Psoas muscle (tissue), 8 donors: ENCODE results near the gene ARHGEF16. TPM values are rescaled to one million over a fixed set of nuclear protein-coding genes. Genes with fewer than 3 reads are reported as not detected.

Experiments used
- ATAC-seq, 4 donors: fragments of 200-7000 bp; cut with Tn5 transposase; one replicate each; pipeline ENCODE4 v1.9.1; 2020; ENCODE audit warnings: moderate library complexity in 3 of 4, mild to moderate bottlenecking in 2 of 4
- DNase-seq, 2 donors: peaks; one replicate each; pipeline ENCODE4 v3.0.0-alpha.2; 2020
- H3K27ac ChIP-seq: fragments of 200-600 bp; one replicate; pipeline ENCODE4 v1.8.0; 2022
- H3K27me3 ChIP-seq, 3 donors: fragments of 200-600 bp in 1 of 3; one replicate each; pipeline versions ENCODE4 v1.6.1 to v1.8.0; 2013 to 2022; ENCODE audit warnings: low read length in 2 of 3, mild to moderate bottlenecking in 2 of 3, moderate library complexity in 1 of 3; ENCODE audit not compliant: insufficient read depth in 3 of 3
- H3K36me3 ChIP-seq, 2 donors: fragments of 200-600 bp in 1 of 2; one replicate each; pipeline versions ENCODE4 v1.6.1 to v1.8.0; 2013 to 2022; ENCODE audit warnings: low read depth in 1 of 2, mild to moderate bottlenecking in 1 of 2, moderate library complexity in 1 of 2; ENCODE audit not compliant: insufficient read depth in 1 of 2
- H3K4me1 ChIP-seq: fragments of 200-600 bp; one replicate; pipeline ENCODE4 v1.8.0; 2022
- H3K4me3 ChIP-seq: fragments of 200-600 bp; one replicate; pipeline ENCODE4 v1.8.0; 2022; ENCODE audit warnings: mild to moderate bottlenecking
- H3K9me3 ChIP-seq: fragments of 200-600 bp; one replicate; pipeline ENCODE4 v1.8.0; 2022
- CTCF ChIP-seq: fragments of 200-600 bp; IDR thresholded peaks from one replicate; pipeline ENCODE4 v1.8.0; 2022; ENCODE audit warnings: antibody characterized with exemption
- WGBS, 3 donors: extraction: QIAGEN DNeasy Blood & Tissue Kit; methylation state at CpG; one replicate each; pipeline versions ENCODE4 v1.1.6 to v1.1.7; 2013; 5-methylcytosine and 5-hydroxymethylcytosine counted together
- intact Hi-C, 2 donors: fragments of 100-400 bp; cut with DNase I; formaldehyde crosslinking; loops; one replicate each; pipeline versions ENCODE4 v1.11.0 to v1.14.2; 2022
- polyA plus RNA-seq, 3 donors: library from polyadenylated mRNA; stranded (reverse); fragments of 200-250 nt; gene quantifications; one replicate each; pipeline ENCODE4 v1.2.3, GENCODE V29; 2013
- total RNA-seq, 4 donors: library from RNA; stranded (reverse); fragmentation: NEBNext Ultra II Directional in 2 of 4; extraction: Animal tissue kit (Norgen Biotek cat#: 25700) in 2 of 4; gene quantifications; one replicate each; pipeline versions ENCODE4 v1.2.1 to v1.2.4, GENCODE V29; 2021 to 2023
- donor health status: healthy with polysubstance abuse.
- donor health status: DM: no; HTN: no; CAD: no; lungs with moderate emphysema.
- donor health status: Bipolar disorder and iron deficiency.
- donor health status: healthy.
- donor health status: DM: yes; HTN: yes; CAD: no.
- donor health status: DM: no; HTN: no; CAD: no.
- donor health status: DM: no; HTN: no; CAD: no.
- donor health status: DM: yes; HTN: yes; CAD: no.

ARHGEF16 gene
- total and polyA plus RNA-seq, 7 donors, result 0.29 to 0.56 (median 0.51) TPM

- TF ChIP-seq CTCF, result no peak
- Histone ChIP-seq H3K9me3 (no peaks in the 10 kb centered on the region), H3K27ac (no peak overlapping the region), H3K27me3 (peaks cover 0 to 21% (median 2%) of the 10 kb centered on the region in 3 donors), H3K4me3 (no peak overlapping the region), H3K4me1 (no peaks in the 10 kb centered on the region), H3K36me3 (no peaks in the 10 kb centered on the region)
- intact Hi-C loops, result no loop called here
- ATAC-seq (no peak), DNase-seq (peak; percentile 10 to 39)
- 85 to 88% (median 87%) methylated on average over 38 to 40 of the region's 40 CpGs for WGBS, 3 donors
Measured at GRCh38 chr1:3434406-3435110, 19.9 kb upstream of the ARHGEF16 start.

GRCh38 chr1:3435666-3436065 lies 18.8 kb upstream of the ARHGEF16 start:
- Histone ChIP-seq H3K27me3 (peaks cover 0 to 31% (median 4%) of the 10 kb centered on the region in 3 donors), H3K36me3 (no peaks in the 10 kb centered on the region), H3K27ac (no peak overlapping the region), H3K4me3 (no peak overlapping the region), H3K9me3 (no peaks in the 10 kb centered on the region), H3K4me1 (no peaks in the 10 kb centered on the region)
- no peak for ATAC-seq
- intact Hi-C loops, result no loop called here
- TF ChIP-seq CTCF, result no peak
- WGBS, 3 donors, result 70 to 80% (median 76%) methylated on average over 20 to 21 of the region's 21 CpGs
- DNase-seq, result peak; percentile 2 to 21

- DNase-seq (peak in 1 of 2 donors; percentile 39), ATAC-seq (no peak)
- H3K4me1 ChIP-seq, result no peaks in the 10 kb centered on the region
- no peak for TF ChIP-seq CTCF
- no peak overlapping the region for H3K4me3 ChIP-seq
- H3K27ac ChIP-seq, result no peak overlapping the region
- intact Hi-C loops, result no loop called here
- H3K9me3 ChIP-seq, result no peaks in the 10 kb centered on the region
- H3K36me3 ChIP-seq, result no peaks in the 10 kb centered on the region
- peaks cover 0 to 39% (median 4%) of the 10 kb centered on the region in 3 donors for H3K27me3 ChIP-seq
- WGBS, 3 donors, result 47 to 65% (median 53%) methylated on average over 11 of the region's 11 CpGs
Measured at GRCh38 chr1:3436451-3436850, 18.0 kb upstream of the ARHGEF16 start.

- no peak overlapping the region for H3K4me3 ChIP-seq
- H3K27ac ChIP-seq, result no peak overlapping the region
- ATAC-seq, result no peak
- no peaks in the 10 kb centered on the region for H3K4me1 ChIP-seq
- peak; percentile 6 to 28 for DNase-seq
- intact Hi-C loops, result no loop called here
- H3K27me3 ChIP-seq, result peaks cover 0 to 44% (median 4%) of the 10 kb centered on the region in 3 donors
- no peaks in the 10 kb centered on the region for H3K36me3 ChIP-seq
- 57 to 61% (median 60%) methylated on average over 14 of the region's 14 CpGs for WGBS, 3 donors
- TF ChIP-seq CTCF, result no peak
- H3K9me3 ChIP-seq, result no peaks in the 10 kb centered on the region
Measured at GRCh38 chr1:3436901-3437300, 17.6 kb upstream of the ARHGEF16 start.
